ENCODE measurements around the gene FRG1.
"Not testable (repeated sequence)": the region's sequence is repeated elsewhere in the genome, so short reads cannot be mapped to it uniquely, and the experiment has no call there.

FRG1 gene

GRCh38 chr4:189904420-189905027 lies 36.1 kb upstream of the FRG1 start:
- H3K36me3 ChIP-seq (ENCODE audit: control insufficient read depth in 2 of 2, insufficient read depth in 1 of 2, low read length in 2 of 2); H3K9me3 ChIP-seq (ENCODE audit: control insufficient read depth, insufficient read depth, low read depth, low read length); H3K4me3 ChIP-seq (ENCODE audit: low read depth, low read length); H3K27ac ChIP-seq (ENCODE audit: extremely low read depth, low read depth, low read length); POLR2A ChIA-PET; H3K4me1 ChIP-seq (ENCODE audit: control insufficient read depth, insufficient read depth, low read length): not testable (repeated sequence)
- CTCF ChIA-PET, result interaction anchor here (0.6 to 0.7 kb wide), 4 partner anchors 70 to 1558 kb away, joined by 3 to 4 read pairs (median 3); no protein-coding TSS in a partner anchor
- peak; percentile 43; the same call in 1 of the 2 replicates for TF ChIP-seq CTCF (tag by site-specific recombination; IDR thresholded peaks at IDR 0.05)
- peak; percentile 84 for TF ChIP-seq ZNF654 (tag by site-specific recombination; IDR thresholded peaks at IDR 0.05; ENCODE audit: low read depth)

DNA sequence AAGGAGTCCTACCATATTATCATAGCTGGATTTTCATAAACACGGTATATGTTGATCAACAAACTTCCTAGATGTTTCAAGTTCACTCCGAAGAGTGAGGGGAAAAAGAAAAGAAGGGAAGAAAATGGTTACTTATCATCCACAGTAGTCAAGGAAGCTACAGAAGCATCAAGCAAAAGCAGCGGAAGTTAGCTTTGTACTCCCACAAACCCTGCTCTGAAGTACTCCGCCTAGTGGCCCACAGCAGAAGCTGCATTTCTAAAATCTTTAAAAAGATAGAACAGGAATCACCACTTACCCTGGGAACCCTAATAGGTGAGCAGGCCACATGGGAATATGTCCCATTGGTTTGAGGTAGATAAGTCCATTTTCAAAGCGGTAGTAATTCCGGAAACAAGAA lies 28.5 kb upstream of the FRG1 start:
- Histone ChIP-seq H3K27ac (ENCODE audit: extremely low read depth, low read depth, low read length) (no peak overlapping the region), H3K36me3 (ENCODE audit: control insufficient read depth in 2 of 2, insufficient read depth in 1 of 2, low read length in 2 of 2) (no peaks in the 10 kb centered on the region), H3K4me1 (ENCODE audit: control insufficient read depth, insufficient read depth, low read length) (no peaks in the 10 kb centered on the region), H3K4me3 (ENCODE audit: low read depth, low read length) (no peak overlapping the region), H3K9me3 (ENCODE audit: control insufficient read depth, insufficient read depth, low read depth, low read length) (no peaks in the 10 kb centered on the region)
- TF ChIP-seq ZNF175 (tag by site-specific recombination; IDR thresholded peaks at IDR 0.05) (no peak), PATZ1 (tag by site-specific recombination; IDR thresholded peaks at IDR 0.05) (no peak), HOXC10 (CRISPR knock-in tag; IDR thresholded peaks at IDR 0.05) (no peak), ZNF571 (tag by site-specific recombination; IDR thresholded peaks at IDR 0.05) (no peak), ZBTB21 (tag by site-specific recombination; IDR thresholded peaks at IDR 0.05) (no peak), ZNF561 (tag by site-specific recombination; IDR thresholded peaks at IDR 0.05; ENCODE audit: borderline replicate concordance) (no peak), PRDM6 (tag by site-specific recombination; IDR thresholded peaks at IDR 0.05) (no peak), ZNF701 (tag by site-specific recombination; IDR thresholded peaks at IDR 0.05) (no peak), ZBTB48 (tag by site-specific recombination; IDR thresholded peaks at IDR 0.05) (no peak), ZNF112 (tag by site-specific recombination; IDR thresholded peaks at IDR 0.05) (no peak)
- TF ChIP-seq, protein P1, sequence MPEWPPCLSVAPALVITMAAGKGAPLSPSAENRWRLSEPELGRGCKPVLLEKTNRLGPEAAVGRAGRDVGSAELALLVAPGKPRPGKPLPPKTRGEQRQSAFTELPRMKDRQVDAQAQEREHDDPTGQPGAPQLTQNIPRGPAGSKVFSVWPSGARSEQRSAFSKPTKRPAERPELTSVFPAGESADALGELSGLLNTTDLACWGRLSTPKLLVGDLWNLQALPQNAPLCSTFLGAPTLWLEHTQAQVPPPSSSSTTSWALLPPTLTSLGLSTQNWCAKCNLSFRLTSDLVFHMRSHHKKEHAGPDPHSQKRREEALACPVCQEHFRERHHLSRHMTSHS (tag by site-specific recombination; IDR thresholded peaks at IDR 0.05), result no peak
- ChIA-PET POLR2A (no interaction called here), CTCF (interaction anchor here (0.6 to 0.9 kb wide), 2 partner anchors 27 to 711 kb away, joined by 3 read pairs; no protein-coding TSS in a partner anchor)

GRCh38 chr4:189917161-189917891 lies 23.3 kb upstream of the FRG1 start:
- H3K36me3 ChIP-seq (ENCODE audit: control insufficient read depth in 2 of 2, insufficient read depth in 1 of 2, low read length in 2 of 2), result no peaks in the 10 kb centered on the region
- H3K4me3 ChIP-seq (ENCODE audit: low read depth, low read length), result no peak overlapping the region
- no peaks in the 10 kb centered on the region for H3K9me3 ChIP-seq (ENCODE audit: control insufficient read depth, insufficient read depth, low read depth, low read length)
- ChIA-PET CTCF (no interaction called here), POLR2A (no interaction called here)
- H3K27ac ChIP-seq (ENCODE audit: extremely low read depth, low read depth, low read length), result no peak overlapping the region
- no peaks in the 10 kb centered on the region for H3K4me1 ChIP-seq (ENCODE audit: control insufficient read depth, insufficient read depth, low read length)
- TF ChIP-seq, protein P2, sequence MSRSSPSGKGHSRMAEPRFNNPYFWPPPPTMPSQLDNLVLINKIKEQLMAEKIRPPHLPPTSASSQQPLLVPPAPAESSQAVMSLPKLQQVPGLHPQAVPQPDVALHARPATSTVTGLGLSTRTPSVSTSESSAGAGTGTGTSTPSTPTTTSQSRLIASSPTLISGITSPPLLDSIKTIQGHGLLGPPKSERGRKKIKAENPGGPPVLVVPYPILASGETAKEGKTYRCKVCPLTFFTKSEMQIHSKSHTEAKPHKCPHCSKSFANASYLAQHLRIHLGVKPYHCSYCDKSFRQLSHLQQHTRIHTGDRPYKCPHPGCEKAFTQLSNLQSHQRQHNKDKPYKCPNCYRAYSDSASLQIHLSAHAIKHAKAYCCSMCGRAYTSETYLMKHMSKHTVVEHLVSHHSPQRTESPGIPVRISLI (tag by site-specific recombination; IDR thresholded peaks at IDR 0.05), result no peak
- TF ChIP-seq MYNN (tag by site-specific recombination; IDR thresholded peaks at IDR 0.05; ENCODE audit: borderline replicate concordance) (no peak), ZNF10 (tag by site-specific recombination; IDR thresholded peaks at IDR 0.05) (no peak), MZF1 (tag by site-specific recombination; IDR thresholded peaks at IDR 0.05; ENCODE audit: borderline replicate concordance) (no peak), ZNF785 (tag by site-specific recombination; IDR thresholded peaks at IDR 0.05) (no peak), ZNF776 (tag by site-specific recombination; IDR thresholded peaks at IDR 0.05; ENCODE audit: borderline replicate concordance) (no peak), ZNF623 (tag by site-specific recombination; IDR thresholded peaks at IDR 0.05) (no peak), ZFP41 (tag by site-specific recombination; IDR thresholded peaks at IDR 0.05; ENCODE audit: borderline replicate concordance) (no peak), SETDB1 (IDR thresholded peaks at IDR 0.05; ENCODE audit: insufficient read length, low read length) (no peak), ZNF548 (tag by site-specific recombination; IDR thresholded peaks at IDR 0.05) (no peak), ZNF514 (tag by site-specific recombination; IDR thresholded peaks at IDR 0.05) (no peak)

Data from HEK293 (cell line).